ENCODE results near the gene EIF5B.
"Not testable (repeated sequence)": the region's sequence is repeated elsewhere in the genome, so short reads cannot be mapped to it uniquely, and the experiment has no call there.

EIF5B gene, protein sequence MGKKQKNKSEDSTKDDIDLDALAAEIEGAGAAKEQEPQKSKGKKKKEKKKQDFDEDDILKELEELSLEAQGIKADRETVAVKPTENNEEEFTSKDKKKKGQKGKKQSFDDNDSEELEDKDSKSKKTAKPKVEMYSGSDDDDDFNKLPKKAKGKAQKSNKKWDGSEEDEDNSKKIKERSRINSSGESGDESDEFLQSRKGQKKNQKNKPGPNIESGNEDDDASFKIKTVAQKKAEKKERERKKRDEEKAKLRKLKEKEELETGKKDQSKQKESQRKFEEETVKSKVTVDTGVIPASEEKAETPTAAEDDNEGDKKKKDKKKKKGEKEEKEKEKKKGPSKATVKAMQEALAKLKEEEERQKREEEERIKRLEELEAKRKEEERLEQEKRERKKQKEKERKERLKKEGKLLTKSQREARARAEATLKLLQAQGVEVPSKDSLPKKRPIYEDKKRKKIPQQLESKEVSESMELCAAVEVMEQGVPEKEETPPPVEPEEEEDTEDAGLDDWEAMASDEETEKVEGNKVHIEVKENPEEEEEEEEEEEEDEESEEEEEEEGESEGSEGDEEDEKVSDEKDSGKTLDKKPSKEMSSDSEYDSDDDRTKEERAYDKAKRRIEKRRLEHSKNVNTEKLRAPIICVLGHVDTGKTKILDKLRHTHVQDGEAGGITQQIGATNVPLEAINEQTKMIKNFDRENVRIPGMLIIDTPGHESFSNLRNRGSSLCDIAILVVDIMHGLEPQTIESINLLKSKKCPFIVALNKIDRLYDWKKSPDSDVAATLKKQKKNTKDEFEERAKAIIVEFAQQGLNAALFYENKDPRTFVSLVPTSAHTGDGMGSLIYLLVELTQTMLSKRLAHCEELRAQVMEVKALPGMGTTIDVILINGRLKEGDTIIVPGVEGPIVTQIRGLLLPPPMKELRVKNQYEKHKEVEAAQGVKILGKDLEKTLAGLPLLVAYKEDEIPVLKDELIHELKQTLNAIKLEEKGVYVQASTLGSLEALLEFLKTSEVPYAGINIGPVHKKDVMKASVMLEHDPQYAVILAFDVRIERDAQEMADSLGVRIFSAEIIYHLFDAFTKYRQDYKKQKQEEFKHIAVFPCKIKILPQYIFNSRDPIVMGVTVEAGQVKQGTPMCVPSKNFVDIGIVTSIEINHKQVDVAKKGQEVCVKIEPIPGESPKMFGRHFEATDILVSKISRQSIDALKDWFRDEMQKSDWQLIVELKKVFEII

DNA sequence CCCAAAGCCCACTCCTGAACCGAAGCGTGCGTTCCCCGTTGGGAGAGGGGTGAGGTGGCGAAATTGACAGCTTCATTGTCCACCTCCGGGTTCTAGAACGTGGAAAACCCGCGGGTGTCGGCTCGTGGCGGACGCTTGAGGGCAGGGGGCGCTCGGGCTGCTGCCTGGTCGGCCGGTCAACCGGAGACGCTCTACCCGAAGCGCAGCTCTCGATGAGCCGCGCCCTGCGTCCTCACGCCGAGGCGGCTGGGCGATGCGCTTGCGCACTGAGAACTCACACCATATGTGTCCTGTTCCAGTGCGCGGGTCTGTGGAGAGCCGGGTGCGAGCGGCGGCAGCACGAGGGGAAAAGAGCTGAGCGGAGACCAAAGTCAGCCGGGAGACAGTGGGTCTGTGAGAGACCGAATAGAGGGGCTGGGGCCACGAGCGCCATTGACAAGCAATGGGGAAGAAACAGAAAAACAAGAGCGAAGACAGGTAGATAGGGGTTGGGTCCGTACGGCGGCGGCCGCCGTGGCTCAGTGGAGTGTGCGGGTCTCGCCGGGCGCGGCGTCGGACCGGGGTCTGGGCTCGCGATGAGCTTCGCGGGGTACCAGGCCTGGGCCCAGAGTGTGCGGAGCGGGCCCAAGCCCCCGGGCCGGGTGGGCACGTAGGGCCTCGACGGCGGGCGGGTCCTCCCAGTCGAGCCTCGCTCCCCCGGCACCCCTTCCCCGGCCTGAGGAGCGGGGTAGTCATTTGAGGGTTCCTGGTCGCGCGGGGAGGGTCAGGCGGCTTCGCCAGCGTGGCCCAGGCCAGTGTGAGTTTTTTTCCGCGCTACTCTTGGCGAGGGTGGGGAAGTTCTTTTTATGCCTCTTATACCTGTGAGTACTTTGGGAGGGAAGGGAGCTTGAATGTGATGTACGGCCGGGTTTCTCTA is at the start of gene EIF5B:
TSS of gene EIF5B (plus strand) at position 277 of the 916 bp plus-strand sequence. CDS start at position 443, 166 bp downstream.
- peak; percentile 91 for DNase-seq

DNA sequence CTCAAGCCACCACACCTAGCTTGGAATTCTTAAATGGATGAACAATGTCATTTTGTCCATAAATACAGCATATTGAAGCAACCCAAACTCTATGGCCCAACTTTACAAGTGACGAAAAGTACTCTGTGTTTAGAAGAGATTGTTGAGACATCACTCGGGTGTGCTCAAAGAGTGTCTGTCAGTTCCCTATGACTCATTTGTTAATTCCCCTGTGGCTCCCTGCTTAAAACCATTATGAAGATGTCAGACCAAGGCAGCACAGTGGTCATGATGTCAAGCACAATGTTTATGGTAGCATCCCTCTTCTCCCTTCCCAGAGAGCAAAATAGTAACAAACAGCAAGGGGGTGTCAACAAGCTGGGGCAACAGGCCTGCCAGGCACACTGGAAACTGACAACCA is 39.2 kb upstream of the EIF5B start:
- no peak for DNase-seq

DNA sequence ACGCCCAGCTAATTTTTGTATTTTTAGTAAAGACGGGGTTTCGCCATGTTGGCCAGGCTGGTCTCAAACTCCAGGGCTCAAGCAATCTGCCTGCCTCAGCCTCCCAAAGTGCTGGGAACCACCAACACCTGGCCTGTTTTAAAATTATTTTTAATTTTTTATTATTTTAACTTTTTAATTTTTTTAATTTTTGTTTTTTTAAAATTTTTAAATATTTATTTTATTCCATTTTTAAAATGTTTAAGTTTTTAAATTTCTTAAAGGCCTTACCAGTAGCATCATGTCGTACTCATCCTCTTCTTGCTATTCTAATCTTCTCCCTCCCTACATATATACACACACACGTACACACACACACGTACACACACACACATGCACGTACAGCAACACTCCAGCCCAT is 37.6 kb upstream of the EIF5B start:
- no peak for DNase-seq

DNA sequence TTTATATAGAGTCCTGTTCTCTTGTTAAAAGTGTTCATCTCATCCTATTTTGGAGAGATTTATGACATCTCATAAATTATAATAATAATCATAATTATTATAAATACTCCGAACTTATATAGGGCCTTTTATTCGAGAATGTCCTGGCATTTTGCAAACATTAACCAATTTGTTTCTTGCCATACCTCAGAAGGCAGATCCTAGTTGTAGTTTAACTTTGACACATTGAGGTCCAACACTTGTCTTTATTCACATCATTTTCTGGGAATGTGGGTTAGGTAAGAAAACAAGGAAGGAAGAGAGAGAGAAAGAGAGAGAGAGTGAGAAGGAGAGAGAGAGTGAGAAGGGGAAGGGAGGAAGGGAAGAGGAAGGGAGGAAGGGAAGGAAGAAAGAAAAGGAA is 36.1 kb upstream of the EIF5B start, which contains the start of gene LYG1:
TSS of gene LYG1 (minus strand) at position 101 of the 400 bp plus-strand sequence. CDS start 5,527 bp downstream, outside the sequence.
- DNase-seq, result not testable (repeated sequence)

DNA sequence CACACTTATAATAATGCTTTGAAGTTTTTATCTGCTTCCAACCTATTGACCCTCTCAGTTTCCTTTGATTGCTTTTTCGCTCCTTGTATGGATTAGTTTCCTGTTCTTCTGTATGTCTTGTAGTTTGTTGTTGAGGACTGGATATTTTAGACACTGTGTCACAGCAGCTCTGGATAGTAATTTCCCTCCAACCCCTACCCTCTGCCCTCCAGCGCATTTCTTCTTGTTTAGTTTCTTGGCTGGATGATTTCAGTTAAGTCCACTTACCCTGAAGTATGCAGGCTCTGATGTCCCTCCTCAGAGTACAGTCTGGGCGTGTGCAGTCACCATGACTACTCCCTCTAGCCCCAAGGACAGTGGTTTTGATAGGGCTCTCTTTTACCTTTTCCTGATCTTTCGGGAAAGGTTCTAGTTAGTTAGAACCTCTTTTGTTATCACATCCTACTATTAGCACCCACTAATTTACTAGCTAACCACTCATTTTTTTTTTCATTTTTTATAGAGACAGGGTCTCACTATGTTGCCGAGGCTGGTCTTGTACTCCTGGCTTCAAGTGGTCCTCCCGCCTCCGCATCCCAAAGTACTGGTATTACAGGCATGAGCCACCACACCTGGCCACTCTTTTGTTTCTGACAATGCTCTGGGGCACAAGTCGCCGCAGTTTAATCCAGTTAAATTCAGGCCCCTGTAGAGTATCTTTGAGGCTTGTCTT is 19.9 kb upstream of the EIF5B start:
- no peak for DNase-seq

DNA sequence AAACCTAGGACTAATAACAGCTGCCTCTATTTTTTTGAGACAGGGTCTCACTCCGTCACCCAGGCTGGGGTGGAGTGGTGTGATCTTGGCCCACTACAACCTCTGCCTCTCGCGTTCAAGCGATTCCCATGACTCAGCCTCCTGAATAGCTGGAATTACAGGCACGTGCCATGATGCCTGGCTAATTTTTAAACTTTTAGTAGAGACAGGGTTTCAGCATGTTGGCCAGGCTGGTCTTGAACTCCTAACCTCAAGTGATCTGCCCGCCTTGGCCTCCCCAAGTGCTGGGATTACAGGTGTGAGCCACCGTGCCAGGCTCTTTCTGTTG is 19.4 kb upstream of the EIF5B start:
- not testable (repeated sequence) for DNase-seq

DNA sequence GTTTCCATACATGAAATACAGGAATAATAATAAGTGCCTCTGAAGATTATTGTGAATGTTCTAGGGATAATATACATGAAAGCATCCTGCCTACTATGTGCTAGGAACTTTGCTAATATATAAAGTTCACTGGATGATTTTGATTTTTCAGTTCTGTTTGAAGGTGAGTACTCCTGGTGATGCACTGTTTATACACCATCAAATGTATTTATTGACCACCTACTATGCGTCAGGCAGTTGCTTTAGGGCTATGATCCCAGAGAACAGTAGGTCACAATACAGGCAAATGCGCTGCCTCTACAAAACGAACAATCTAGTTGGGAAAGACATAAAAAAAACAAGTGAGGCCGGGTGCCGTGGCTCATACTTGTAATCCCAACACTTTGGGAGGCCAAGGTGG is 11.8 kb upstream of the EIF5B start:
- DNase-seq, result no peak

DNA sequence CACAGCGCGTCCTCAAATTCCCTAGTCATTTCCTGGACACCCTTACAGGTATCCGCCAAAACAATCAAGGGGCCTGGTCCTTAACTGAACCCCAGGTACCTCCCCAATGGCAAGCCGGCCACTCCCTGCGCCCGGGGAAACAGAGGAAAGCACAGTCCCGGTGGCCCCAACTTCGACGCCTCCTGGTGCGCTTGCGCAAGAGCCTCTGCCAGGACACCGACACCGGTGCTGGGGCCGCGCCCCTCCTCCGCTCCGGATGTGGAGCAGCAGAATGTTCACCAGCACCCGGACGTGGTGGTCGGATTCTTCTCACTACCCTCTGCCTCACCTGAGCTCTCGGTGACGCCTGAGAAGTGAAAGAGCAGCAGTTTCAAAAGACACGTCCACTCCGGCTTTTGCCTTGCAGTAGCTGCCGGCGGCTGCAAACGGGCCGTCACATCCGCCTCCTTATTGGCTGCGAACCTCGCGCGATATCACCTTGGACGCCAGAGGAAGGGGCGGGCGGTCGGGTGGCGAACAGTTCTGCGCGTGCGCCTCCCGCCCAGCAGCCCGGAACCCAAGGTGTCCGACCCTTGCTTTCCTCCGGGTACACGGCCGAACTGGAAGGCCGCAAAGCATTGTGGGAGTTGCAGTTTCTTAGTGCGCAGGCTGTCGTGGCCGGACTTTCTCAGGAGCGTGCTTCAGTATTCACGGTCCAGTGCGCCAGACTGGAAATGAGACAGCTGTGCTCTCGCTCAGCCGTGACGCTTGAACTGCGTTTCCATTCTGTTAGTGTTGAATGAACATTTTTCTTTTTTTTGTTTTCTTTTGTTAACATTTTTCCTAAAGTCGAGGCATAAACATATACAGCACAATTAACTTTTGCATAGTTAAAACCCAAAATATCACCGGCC is 1.0 kb upstream of the EIF5B start, which contains the start of gene TXNDC9:
TSS of gene TXNDC9 (minus strand) at position 423 of the 893 bp plus-strand sequence. CDS start 3,123 bp downstream, outside the sequence.
- peak; percentile 98 for DNase-seq

DNA sequence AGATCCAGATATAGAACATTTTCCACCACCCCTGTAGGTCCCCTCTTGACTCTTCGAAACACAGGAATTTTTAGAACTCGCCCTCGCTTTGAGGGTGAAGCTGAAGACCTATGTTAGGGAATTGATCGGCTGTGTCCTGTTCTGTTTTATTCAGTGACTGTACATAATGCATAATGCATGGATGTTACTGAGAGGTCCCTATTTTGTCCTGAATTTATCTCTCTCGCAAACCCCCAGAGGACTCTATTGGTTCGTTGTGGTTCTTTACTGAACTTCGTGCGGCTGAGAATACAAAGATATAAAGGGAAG is 431 bp upstream of the EIF5B start:
- no peak for DNase-seq

DNA sequence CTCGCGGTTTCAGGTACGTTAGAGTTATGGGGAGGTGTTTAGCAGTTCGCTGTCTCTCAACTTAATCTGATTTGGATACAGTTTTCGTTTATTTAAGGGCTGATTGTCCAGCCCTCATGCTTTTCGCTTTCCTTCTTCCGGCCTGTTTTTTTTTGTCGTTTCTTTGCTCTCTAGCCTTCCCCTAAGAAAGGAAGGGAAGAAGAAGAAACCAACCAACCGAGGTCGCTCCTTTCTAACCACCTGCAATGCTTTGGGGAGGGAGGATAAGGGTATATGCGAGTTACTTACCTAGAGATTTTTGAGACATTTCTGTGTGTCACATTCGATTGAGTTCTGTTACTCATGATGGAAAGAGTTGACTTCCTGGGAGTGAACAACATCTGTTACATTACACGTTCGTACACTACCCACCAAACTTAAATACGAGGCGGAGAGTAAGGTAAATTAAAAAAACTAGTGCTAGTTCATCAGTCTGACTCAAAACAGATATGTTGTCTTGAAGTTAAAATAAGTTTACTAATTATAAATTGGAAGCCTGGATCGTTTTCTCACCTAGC is 918 bp downstream of the EIF5B start:
- DNase-seq, result no peak

DNA sequence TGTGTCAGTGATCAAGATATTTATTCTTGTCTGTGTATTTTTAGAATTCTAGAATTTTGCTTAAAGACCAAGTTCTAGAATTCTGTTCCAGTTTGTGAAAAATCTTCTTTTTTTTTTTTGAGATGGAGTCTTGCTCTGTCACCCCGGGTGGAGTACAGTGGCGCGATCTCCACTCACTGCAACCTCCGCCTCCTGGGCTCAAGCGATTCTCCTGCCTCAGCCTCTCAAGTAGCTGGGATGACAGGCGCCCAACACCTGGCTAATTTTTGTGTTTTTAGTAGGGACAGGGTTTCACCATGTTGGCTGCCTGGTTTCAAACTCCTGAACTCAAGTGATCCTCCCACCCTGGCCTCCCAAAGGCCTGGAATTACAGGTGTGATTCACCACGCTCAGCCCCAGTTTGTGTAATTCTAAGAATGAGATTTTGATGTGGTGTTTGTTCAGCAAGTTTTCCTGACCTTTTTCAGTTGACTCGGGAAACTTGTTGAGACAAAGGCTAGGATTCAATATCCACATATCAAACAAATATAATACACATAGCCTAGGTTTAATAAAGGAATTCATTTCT is 3.6 kb downstream of the EIF5B start:
- no peak for DNase-seq

DNA sequence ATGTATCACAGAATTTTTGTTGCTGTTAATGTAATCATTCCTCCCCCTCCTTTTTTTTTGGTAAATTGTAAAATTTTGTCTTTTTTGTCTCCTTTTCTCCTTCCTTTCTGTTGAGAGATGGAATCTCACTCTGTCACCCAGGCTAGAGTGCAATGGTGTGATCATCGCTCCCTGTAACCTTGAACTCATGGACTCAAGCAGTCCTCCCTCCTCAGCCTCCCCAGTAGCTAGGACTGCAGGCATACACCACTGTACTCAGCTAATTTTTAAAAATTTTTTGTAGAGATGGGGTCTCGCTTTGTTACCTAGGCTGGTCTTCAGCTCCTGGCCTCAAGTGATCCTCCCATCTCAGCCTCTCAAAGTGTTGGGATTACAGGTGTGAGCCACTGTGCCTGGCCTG is 5.3 kb downstream of the EIF5B start:
- DNase-seq, result no peak

DNA sequence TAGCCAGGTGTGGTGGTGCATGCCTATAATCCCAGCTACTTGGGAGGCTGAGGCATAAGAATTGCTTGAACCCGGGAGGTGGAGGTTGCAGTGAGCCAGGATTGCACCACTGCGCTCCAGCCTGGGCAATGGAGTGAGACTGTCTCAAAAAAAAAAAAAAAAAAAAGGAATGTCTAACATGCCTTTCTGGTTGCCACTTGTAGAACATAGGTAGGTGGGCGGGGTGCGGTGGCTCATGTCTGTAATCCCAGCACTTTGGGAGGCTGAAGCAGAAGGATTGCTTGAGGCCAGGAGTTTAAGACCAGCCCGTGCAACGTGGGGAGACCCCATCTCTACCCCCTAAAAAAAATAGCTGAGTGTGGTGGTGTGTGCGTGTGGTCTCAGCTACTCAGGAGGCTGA is 8.3 kb downstream of the EIF5B start:
- DNase-seq, result not testable (repeated sequence)

DNA sequence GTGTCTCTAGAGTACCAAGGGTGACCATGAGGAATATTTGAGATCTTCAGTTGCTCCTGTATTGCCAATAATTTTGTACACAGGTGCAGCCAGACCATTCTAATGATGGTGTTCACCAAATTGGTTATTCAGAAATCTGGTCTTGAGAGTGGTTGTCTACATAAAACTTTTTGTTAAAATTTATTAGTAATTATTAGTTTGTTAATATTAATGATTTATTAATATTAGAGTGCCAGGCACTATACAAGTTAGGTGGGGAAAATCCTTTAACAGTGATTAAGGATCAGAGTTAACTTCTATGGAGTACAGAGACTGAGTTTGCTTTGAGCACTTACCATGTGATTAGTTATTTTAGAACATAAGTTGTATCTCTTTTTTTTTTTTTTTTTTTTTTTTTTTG is 9.0 kb downstream of the EIF5B start:
- no peak for DNase-seq

DNA sequence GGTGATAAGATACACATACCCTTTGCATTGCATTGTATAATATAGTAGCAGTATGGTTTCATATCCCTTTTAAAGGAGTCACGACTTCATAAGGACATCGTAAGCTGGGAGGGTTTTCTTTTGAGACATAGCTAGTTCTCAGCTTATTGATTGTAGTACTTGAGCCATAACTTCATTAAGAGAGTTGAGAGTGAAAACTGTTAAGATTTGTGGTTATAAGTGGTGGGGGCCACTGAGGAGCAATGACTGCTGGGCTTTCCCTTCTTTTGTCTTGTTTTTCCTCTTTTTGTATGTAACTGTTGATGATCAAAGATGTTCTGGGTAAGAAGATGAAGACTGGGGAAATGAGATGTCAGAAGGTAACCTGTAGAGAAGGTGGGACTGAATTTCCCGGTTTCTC is 11.0 kb downstream of the EIF5B start:
- DNase-seq, result no peak

DNA sequence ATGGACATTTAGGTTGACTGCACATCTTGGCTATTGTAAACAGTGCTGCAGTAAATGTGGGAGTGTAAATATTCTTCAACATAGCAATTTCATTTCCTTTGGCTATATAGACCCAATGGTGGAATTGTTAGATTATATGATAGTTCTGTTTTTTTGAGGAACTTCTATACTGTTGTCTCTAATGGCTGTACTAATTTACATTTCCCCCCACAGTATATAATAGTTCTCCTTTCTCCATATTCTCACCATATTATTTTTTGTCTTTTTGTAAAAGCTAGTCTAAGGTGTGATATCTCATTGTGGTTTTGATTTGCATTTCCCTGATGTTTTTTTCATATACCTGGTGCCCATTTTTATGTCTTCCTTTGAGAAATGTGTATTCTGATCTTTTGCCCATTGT is 13.0 kb downstream of the EIF5B start:
- no peak for DNase-seq

DNA sequence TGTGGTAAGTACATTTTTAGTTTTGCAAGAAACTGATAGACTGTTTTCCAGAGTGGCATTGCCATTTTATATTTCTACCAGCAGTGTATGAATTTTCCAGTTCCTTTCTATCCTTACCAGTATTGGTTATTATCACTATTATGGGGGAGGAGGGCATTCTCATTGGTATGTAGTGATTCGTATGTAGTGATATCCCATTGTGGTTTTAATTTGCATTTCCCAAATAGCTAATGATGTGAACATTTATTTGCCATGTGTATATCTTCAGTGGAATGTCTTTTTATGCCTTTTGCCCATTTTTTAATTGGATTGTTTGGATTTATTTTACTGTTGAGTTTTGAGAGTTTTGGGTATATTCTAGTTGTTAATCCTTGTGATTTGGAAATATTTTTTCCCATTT is 16.9 kb downstream of the EIF5B start:
- DNase-seq, result no peak

DNA sequence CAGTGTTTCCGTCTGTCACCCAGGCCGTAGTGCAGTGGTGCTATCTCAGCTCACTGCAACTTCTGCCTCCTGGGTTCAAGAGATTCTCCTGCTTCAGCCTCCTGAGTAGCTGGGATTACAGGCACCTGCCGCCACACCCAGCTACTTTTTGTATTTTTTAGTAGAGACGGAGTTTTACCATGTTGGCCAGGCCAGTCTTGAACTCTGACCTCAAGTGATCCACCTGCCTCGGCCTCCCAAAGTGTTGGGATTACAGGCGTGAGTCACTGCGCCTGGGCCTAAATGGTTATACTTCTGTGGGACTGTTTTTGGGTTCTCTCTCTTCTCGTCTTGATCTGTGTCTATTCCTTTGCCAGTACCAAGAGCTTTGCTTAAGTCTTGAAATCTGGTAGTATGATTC is 17.6 kb downstream of the EIF5B start:
- DNase-seq, result not testable (repeated sequence)

DNA sequence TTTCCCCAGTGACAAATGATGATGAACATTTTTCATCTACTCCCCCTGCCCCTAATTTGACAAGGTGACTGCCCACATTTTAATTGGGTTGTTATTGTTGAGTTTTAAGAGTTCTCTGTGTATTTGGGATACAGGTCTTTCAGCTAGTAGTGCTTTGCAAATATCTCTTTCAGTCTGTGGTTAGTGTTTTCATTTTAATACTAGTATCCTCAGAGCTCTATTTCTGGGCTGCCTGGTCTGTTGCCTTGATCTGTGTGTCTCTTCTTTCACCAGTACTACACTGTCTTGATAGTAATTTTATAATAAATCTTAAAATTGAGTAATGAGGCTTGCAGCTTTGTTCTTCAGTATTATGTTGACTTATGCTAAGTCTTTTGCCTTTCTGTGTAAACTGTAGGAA is 19.7 kb downstream of the EIF5B start:
- no peak for DNase-seq

DNA sequence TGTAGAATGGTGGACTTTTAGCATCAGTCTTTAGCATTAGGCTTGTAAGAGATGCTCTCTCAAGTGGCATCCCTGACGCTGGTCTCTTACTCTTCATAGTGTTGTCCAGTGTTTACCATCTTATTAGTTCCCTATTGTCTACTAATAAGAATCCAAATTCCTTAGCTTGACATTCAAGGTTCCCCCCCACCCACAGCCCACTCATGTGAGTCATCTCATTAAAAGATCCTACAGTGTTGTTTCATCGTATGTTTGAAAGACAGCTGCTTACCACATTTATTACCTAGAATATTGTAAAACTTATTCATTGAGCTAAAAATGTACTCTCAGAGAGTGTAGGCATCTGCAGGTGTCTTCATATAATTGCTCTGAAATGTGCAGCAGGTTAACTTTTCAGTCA is 28.5 kb downstream of the EIF5B start:
- DNase-seq, result no peak

Measured in NCI-H1105 (cell line).